Esophagus muscularis mucosa (tissue), 4 donors: ENCODE measurements around the gene DNAJA4.

ENCODE experiments used
- EP300 ChIP-seq: sonication (generic); formaldehyde crosslinking; IDR thresholded peaks from one replicate; pipeline ENCODE4 v1.6.1; 2017; ENCODE audit warnings: antibody characterized with exemption
- POLR2A ChIP-seq: fragments of 450-650 bp; IDR thresholded peaks from one replicate; pipeline ENCODE4 v1.6.1; 2017; ENCODE audit warnings: antibody characterized with exemption, moderate library complexity, mild to moderate bottlenecking, low read depth
- POLR2AphosphoS5 ChIP-seq, 2 donors: sonication (generic); formaldehyde crosslinking; IDR thresholded peaks; one replicate each; pipeline ENCODE4 v1.6.1; 2017; ENCODE audit warnings: antibody characterized with exemption in 2 of 2
- TF ChIP-seq, protein P1 (sequence below), 3 experiments: fragments of 200-600 bp in 2 of 3; fragments of 450-650 bp in 1 of 3; sonication (generic) in 2 of 3; IDR thresholded peaks; one replicate each; pipeline ENCODE4 v1.5.1; 2017 to 2019; ENCODE audit warnings: antibody characterized with exemption in 3 of 3, mild to moderate bottlenecking in 2 of 3, moderate library complexity in 1 of 3

DNA sequence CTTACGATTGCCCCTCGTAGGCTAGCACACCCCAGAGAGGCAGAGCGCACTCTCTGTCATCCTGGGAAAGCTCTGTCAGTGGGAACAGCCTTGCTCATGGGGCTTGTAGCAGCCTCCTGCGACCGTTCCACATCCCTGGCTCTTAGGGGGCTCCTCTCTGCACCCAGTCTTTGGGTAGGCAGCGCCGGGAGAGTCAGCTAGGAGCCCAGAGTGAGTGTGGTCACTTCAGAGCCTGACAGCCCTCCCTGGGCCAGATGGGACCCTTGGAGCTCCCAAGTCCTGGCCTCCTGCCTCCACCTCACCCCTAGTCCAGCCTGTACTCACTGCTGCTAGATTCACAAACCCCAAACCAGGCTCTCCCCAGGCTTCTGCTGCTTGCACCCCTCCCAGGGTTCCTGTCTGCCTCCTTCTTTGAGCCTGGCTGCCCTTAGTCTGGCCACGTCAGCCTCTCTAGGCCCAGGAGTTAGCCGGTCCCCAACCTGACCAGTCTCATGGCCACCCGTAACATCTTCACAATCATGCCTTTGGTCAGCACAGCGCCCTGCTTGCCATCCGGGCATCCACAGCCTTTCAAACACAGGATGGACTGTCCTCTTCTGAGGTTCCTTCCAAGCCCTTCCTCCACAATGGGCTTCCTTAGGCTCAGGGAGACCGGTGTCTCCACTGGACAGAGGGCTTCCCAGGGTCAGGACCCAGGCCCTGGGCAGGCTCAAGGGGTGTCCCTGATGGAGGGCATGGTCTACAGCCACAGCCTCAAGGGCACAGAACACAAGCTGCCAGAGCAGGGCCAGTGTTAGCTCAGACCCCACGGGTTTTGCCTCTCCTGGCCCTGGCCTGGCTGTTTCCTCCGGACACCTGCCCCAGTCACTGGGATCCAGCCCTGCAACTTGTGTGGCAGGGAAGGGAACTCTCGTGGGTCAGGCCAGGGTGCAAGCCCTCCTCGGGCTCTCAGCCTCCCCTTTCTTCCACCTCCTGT is 34.6 kb upstream of the DNAJA4 start:
- TF ChIP-seq, protein P1, sequence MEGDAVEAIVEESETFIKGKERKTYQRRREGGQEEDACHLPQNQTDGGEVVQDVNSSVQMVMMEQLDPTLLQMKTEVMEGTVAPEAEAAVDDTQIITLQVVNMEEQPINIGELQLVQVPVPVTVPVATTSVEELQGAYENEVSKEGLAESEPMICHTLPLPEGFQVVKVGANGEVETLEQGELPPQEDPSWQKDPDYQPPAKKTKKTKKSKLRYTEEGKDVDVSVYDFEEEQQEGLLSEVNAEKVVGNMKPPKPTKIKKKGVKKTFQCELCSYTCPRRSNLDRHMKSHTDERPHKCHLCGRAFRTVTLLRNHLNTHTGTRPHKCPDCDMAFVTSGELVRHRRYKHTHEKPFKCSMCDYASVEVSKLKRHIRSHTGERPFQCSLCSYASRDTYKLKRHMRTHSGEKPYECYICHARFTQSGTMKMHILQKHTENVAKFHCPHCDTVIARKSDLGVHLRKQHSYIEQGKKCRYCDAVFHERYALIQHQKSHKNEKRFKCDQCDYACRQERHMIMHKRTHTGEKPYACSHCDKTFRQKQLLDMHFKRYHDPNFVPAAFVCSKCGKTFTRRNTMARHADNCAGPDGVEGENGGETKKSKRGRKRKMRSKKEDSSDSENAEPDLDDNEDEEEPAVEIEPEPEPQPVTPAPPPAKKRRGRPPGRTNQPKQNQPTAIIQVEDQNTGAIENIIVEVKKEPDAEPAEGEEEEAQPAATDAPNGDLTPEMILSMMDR (IDR thresholded peaks at IDR 0.05) = no peak
- TF ChIP-seq POLR2AphosphoS5 (IDR thresholded peaks at IDR 0.05) (no peak), EP300 (no peak), POLR2A (no peak)
